OCI-LY7 (cell line): ENCODE results near the gene ENOPH1. TPM values are rescaled to one million over a fixed set of nuclear protein-coding genes. Genes with fewer than 3 reads are reported as not detected.

Experiments
- BruUV-seq: library from RNA; stranded (reverse); fragments of 400-500 nt; replicated peaks from 2 replicates; lab custom pipeline; 2021; lab: Mats Ljungman, UMichigan
- CTCF ChIA-PET: fragments of 300-600 bp; sonication (Branson Sonifier 250); formaldehyde crosslinking; loops from one replicate; lab custom pipeline; 2022; ENCODE audit warnings: antibody characterized with exemption; ENCODE audit not compliant: unreplicated experiment; lab: Charles Lee
- POLR2A ChIA-PET: fragments of 300-600 bp; sonication (Branson Sonifier 250); formaldehyde crosslinking; loops from one replicate; lab custom pipeline; 2022; ENCODE audit warnings: antibody characterized with exemption; lab: Charles Lee
- DNase-seq: peaks from one replicate; pipeline ENCODE4 v3.0.0-alpha.2; 2015; ENCODE audit warnings: low spot score
- H2AFZ ChIP-seq: fragments of 200-600 bp; sonication (generic), shearing (Covaris generic); 2 replicates; pipeline ENCODE4 v1.6.1; 2014; ENCODE audit warnings: mild to moderate bottlenecking, antibody characterized with exemption, low read length, moderate library complexity
- H3K27ac ChIP-seq: fragments of 200-600 bp; sonication (generic); 2 replicates; pipeline ENCODE4 v1.5.1; 2014; ENCODE audit warnings: mixed run types, low read depth, mild to moderate bottlenecking, moderate library complexity, low read length, inconsistent platforms; ENCODE audit not compliant: poor library complexity, severe bottlenecking
- H3K36me3 ChIP-seq: fragments of 200-600 bp; sonication (generic); 2 replicates; pipeline ENCODE4 v1.6.1; 2014; ENCODE audit warnings: mild to moderate bottlenecking, antibody characterized with exemption, low read length, moderate library complexity, mixed read lengths; ENCODE audit not compliant: insufficient read depth
- H3K4me1 ChIP-seq: fragments of 200-600 bp; sonication (generic); 2 replicates; pipeline ENCODE4 v1.5.1; 2014; ENCODE audit warnings: mild to moderate bottlenecking, low read length; ENCODE audit not compliant: insufficient read depth, poor library complexity, severe bottlenecking
- H3K4me2 ChIP-seq: fragments of 200-600 bp; sonication (generic); 2 replicates; pipeline ENCODE4 v1.6.1; 2014; ENCODE audit warnings: mild to moderate bottlenecking, low read length
- H3K4me3 ChIP-seq: fragments of 200-600 bp; sonication (generic); 2 replicates; pipeline ENCODE4 v1.5.1; 2014; ENCODE audit warnings: mild to moderate bottlenecking, low read depth, low read length; ENCODE audit not compliant: poor library complexity, severe bottlenecking
- H3K79me2 ChIP-seq: fragments of 200-600 bp; sonication (generic); 2 replicates; pipeline ENCODE4 v1.6.1; 2016; ENCODE audit warnings: low read depth, mild to moderate bottlenecking, low read length, moderate library complexity, mixed read lengths; ENCODE audit not compliant: insufficient read depth
- H3K9me2 ChIP-seq: fragments of 200-600 bp; sonication (generic); 2 replicates; pipeline ENCODE4 v1.6.1; 2016; ENCODE audit warnings: mild to moderate bottlenecking, low read length, mixed read lengths; ENCODE audit not compliant: insufficient read depth
- H3K9me3 ChIP-seq: fragments of 200-600 bp; sonication (generic); 2 replicates; pipeline ENCODE4 v1.6.1; 2014; ENCODE audit warnings: mild to moderate bottlenecking, mixed run types, low read length, mixed read lengths
- H4K20me1 ChIP-seq: fragments of 200-600 bp; sonication (generic); 2 replicates; pipeline ENCODE4 v1.6.1; 2014; ENCODE audit warnings: mild to moderate bottlenecking, antibody characterized with exemption, low read length, moderate library complexity, mixed read lengths; ENCODE audit not compliant: insufficient read depth
- EZH2phosphoT487 ChIP-seq: fragments of 200-600 bp; sonication (generic); IDR thresholded peaks from 2 replicates; pipeline ENCODE4 v1.6.1; 2018; ENCODE audit warnings: low read depth, borderline replicate concordance, mild to moderate bottlenecking, mixed run types, antibody characterized with exemption, low read length, moderate library complexity, mixed read lengths
- intact Hi-C: fragments of 100-400 bp; cut with micrococcal nuclease; formaldehyde crosslinking; loops from one replicate; pipeline ENCODE4 v1.10.0; 2022; ENCODE audit not compliant: unreplicated experiment
- small RNA-seq: library from RNA; depleted of rRNA; stranded (forward); fragments of <200 nt; gene quantifications from one replicate; pipeline ENCODE3, GENCODE V24; 2014
- total RNA-seq, 2 experiments: library from RNA; depleted of rRNA in 1 of 2; stranded (reverse); fragments of >200 nt in 1 of 2; shearing (Covaris generic) in 1 of 2; gene quantifications; 2 replicates each; pipeline ENCODE4 v1.2.3, GENCODE V29; 2014 to 2022
- TF ChIP-seq, protein P1 (sequence below): fragments of 200-600 bp; sonication (generic); conservative IDR thresholded peaks from 2 replicates; pipeline ENCODE4 v1.5.1; 2014; ENCODE audit warnings: mild to moderate bottlenecking, antibody characterized with exemption, low read length, moderate library complexity, mixed read lengths

The ENOPH1 gene
- total RNA-seq, 2 experiments from 2014 or later = 58.7 to 70.2 TPM

- no peak for DNase-seq
- H2AFZ ChIP-seq = no peak overlapping the region
- no peak overlapping the region for H3K4me3 ChIP-seq
- H3K27ac ChIP-seq = no peak overlapping the region
- TF ChIP-seq, protein P1, sequence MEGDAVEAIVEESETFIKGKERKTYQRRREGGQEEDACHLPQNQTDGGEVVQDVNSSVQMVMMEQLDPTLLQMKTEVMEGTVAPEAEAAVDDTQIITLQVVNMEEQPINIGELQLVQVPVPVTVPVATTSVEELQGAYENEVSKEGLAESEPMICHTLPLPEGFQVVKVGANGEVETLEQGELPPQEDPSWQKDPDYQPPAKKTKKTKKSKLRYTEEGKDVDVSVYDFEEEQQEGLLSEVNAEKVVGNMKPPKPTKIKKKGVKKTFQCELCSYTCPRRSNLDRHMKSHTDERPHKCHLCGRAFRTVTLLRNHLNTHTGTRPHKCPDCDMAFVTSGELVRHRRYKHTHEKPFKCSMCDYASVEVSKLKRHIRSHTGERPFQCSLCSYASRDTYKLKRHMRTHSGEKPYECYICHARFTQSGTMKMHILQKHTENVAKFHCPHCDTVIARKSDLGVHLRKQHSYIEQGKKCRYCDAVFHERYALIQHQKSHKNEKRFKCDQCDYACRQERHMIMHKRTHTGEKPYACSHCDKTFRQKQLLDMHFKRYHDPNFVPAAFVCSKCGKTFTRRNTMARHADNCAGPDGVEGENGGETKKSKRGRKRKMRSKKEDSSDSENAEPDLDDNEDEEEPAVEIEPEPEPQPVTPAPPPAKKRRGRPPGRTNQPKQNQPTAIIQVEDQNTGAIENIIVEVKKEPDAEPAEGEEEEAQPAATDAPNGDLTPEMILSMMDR = no peak
- TF ChIP-seq EZH2phosphoT487 = no peak
- POLR2A ChIA-PET = no interaction called here
- no peaks in the 10 kb centered on the region for H3K9me3 ChIP-seq
- no peak overlapping the region for H3K4me2 ChIP-seq
- no peaks in the 10 kb centered on the region for H3K4me1 ChIP-seq
- no peaks in the 10 kb centered on the region for H3K36me3 ChIP-seq
- intact Hi-C loops = no loop called here
- no peaks in the 10 kb centered on the region for H4K20me1 ChIP-seq
- H3K79me2 ChIP-seq = no peaks in the 10 kb centered on the region
- CTCF ChIA-PET = no interaction called here
- BruUV-seq = no TSS peak
- H3K9me2 ChIP-seq = no peaks in the 10 kb centered on the region
These were observed 79.8 kb downstream of the ENOPH1 start for GRCh38 chr4:82510216-82510615.

Small RNAs within 50 kb of the gene (small RNA-seq; reads per million reads assigned to genes)
- not detected for gene RF00150

Other genes starting within 250 kb of the ENOPH1 start
- 127 and 159 TPM in 2 replicates for gene HNRNPD, start 56.6 kb upstream of the ENOPH1 start, total RNA-seq (2014; rRNA removed; shearing (Covaris generic))
- 572 and 601 TPM in 2 replicates for gene HNRNPD, start 56.6 kb upstream of the ENOPH1 start, total RNA-seq (2022)
- 224 and 319 TPM in 2 replicates for gene HNRNPDL, start 128 bp upstream of the ENOPH1 start, total RNA-seq (2014; rRNA removed; shearing (Covaris generic))
- gene HNRNPDL, start 128 bp upstream of the ENOPH1 start, total RNA-seq (2022) = 394 and 425 TPM in 2 replicates
- gene TMEM150C, start 131.4 kb downstream of the ENOPH1 start, total RNA-seq (2014; rRNA removed; shearing (Covaris generic)) = not detected in 2 replicates
- gene TMEM150C, start 131.4 kb downstream of the ENOPH1 start, total RNA-seq (2022) = not detected in 2 replicates